UCSD-AML1 (cell line): ENCODE data around the gene APOC4.

ENCODE experiments used
- DNase-seq: peaks from one replicate; lab custom pipeline; 2025; ENCODE audit not compliant: unreplicated experiment; lab: John Stamatoyannopoulos, UW

Gene APOC4

DNA sequence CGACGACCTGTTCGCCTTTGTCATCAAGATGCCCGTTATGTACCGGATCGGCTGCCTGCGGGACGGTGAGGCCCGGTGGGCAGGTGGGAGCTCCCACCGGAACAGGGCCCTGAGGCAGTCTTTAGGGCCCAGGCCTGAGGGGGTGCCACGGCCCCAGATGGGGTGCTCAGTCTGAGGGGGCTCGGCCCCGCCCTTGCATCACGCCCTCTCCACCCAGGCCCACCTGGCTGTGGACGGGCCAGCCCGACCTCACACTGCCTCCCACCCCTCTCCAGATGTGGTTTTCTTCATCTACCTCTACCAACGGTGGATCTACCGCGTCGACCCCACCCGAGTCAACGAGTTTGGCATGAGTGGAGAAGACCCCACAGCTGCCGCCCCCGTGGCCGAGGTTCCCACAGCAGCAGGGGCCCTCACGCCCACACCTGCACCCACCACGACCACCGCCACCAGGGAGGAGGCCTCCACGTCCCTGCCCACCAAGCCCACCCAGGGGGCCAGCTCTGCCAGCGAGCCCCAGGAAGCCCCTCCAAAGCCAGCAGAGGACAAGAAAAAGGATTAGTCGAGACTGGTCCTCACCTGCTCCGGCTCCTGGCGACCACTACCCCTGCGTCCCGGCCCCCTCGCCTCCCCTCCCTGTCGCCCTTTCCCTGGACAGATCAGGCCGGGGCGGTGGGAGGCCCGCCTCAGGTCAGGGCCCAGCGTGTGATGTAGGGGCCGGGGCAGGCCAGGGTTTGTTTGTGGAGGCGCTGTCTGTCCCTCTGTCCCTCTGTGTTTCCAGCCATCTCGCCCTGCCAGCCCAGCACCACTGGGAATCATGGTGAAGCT is 50.5 kb downstream of the APOC4 start:
- DNase-seq = no peak

DNA sequence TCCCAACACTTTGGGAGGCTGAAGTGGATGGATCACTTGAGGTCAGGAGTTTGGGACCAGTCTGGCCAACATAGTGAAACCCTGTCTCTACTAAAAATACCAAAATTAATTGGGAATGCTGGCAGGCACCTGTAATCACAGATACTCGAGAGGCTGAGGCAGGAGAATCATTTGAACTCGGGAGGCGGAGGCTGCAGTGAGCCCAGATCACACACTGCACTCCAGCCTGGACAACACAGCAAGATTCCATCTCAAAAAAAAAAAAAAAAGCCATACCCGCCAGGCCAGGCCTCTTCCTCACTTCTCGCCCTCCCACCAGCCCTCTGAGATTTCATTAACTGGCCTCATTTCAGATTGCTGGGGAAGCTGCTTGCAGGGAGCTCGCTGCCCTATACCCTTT is 51.5 kb downstream of the APOC4 start:
- no peak for DNase-seq

DNA sequence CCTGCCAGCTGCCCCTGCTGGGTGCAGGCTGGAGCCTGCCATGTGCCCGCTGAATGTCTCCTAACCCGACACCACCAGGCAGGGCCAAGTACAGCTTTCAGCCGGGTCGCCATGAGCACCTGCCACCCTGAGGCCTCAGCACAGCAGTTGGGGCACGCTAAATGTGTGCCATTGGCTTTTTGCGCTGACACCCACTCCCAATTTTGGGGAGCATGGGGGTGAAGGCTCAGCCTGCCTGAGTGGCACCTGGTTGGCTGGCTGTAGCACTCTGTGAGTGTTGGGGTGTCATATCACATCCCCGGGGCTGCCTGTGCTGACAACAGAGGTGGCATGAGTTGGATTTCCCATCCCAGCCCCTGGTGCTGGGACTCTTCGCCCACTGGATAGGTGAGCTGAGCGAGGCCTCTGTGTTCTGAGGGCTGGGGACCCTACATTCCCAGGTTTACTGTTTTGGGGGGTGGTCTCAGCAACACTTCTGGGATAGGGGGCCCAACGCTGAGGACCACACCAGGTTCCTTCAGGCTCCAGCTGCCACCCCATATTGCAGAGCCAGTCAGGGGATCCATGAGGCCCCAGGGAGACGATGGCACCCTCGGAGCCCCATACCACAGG is 52.0 kb downstream of the APOC4 start:
- no peak for DNase-seq
